Measurements from ENCODE around the gene RSPH10B2. TPM values are rescaled to one million over a fixed set of nuclear protein-coding genes. Genes with fewer than 3 reads are reported as not detected.
A peak's percentile ranks its signal among the peaks of the same experiment; 100 is the strongest.
"Not testable (repeated sequence)": the region's sequence is repeated elsewhere in the genome, so short reads cannot be mapped to it uniquely, and the experiment has no call there.

The RSPH10B2 gene
- total and polyA plus RNA-seq, 2 of the 13 experiments (the other 11 are each of a cell fraction or from before 2014, with no cell fraction given), result 0.31 TPM; not detected in 1

GRCh38 chr7:6837081-6837480 lies 83.2 kb downstream of the RSPH10B2 start:
- ATAC-seq; BruUV-seq (replicated peaks); H3K27ac ChIP-seq (ENCODE audit: extremely low read length, insufficient read depth, low read length); H3K4me3 ChIP-seq (replicated peaks in 1 of 3; ENCODE audit: insufficient read depth in 1 of 3, low read depth in 2 of 3, low read length in 3 of 3); H3K36me3 ChIP-seq (replicated peaks in 1 of 2; ENCODE audit: control insufficient read depth in 1 of 2, insufficient read depth in 2 of 2, low read length in 2 of 2); H3K9me3 ChIP-seq (ENCODE audit: low read length); DNase-seq (ENCODE audit: low spot score); H3K4me2 ChIP-seq (ENCODE audit: low read depth, low read length); H2AFZ ChIP-seq (ENCODE audit: low read length); H3K4me1 ChIP-seq (ENCODE audit: insufficient read depth, low read length); intact Hi-C loops (cut with micrococcal nuclease; ENCODE audit: unreplicated experiment); H4K20me1 ChIP-seq (ENCODE audit: insufficient read depth, low read length); CTCF ChIA-PET (ENCODE audit: low intra/inter-chr PET ratio, low total read pairs); H3K79me2 ChIP-seq (ENCODE audit: insufficient read depth, low read length); FAIRE-seq; POLR2A ChIA-PET; H3K27me3 ChIP-seq (ENCODE audit: control insufficient read depth in 1 of 2, insufficient read depth in 2 of 2, low read length in 2 of 2); H3K9ac ChIP-seq (ENCODE audit: insufficient read depth, low read depth, low read length); in situ Hi-C loops (cut with HindIII; ENCODE audit: extremely low pct_ligation_motif_present, low pct_unique_long_range_greater_than_20kb): not testable (repeated sequence)
- WGBS (ENCODE audit: low lambda C conversion rate), result 83% methylated on average over 10 of the region's 10 CpGs

- CTCF ChIA-PET (ENCODE audit: low intra/inter-chr PET ratio, low total read pairs); H3K4me3 ChIP-seq (replicated peaks in 1 of 3; ENCODE audit: insufficient read depth in 1 of 3, low read depth in 2 of 3, low read length in 3 of 3); in situ Hi-C loops (cut with HindIII; ENCODE audit: extremely low pct_ligation_motif_present, low pct_unique_long_range_greater_than_20kb); H3K27ac ChIP-seq (ENCODE audit: extremely low read length, insufficient read depth, low read length); intact Hi-C loops (cut with micrococcal nuclease; ENCODE audit: unreplicated experiment); H4K20me1 ChIP-seq (ENCODE audit: insufficient read depth, low read length); H3K9ac ChIP-seq (ENCODE audit: insufficient read depth, low read depth, low read length); FAIRE-seq; ATAC-seq; BruUV-seq (replicated peaks); H3K79me2 ChIP-seq (ENCODE audit: insufficient read depth, low read length); DNase-seq (ENCODE audit: low spot score); H3K9me3 ChIP-seq (ENCODE audit: low read length); H3K27me3 ChIP-seq (ENCODE audit: control insufficient read depth in 1 of 2, insufficient read depth in 2 of 2, low read length in 2 of 2); H2AFZ ChIP-seq (ENCODE audit: low read length); H3K4me2 ChIP-seq (ENCODE audit: low read depth, low read length); POLR2A ChIA-PET; H3K36me3 ChIP-seq (replicated peaks in 1 of 2; ENCODE audit: control insufficient read depth in 1 of 2, insufficient read depth in 2 of 2, low read length in 2 of 2): not testable (repeated sequence)
- 81% methylated on average over 14 of the region's 20 CpGs for WGBS (ENCODE audit: low lambda C conversion rate)
- peaks cover 36% of the 10 kb centered on the region for H3K4me1 ChIP-seq (ENCODE audit: insufficient read depth, low read length)
Measured at GRCh38 chr7:6842278-6842921, 88.5 kb downstream of the RSPH10B2 start.

- H3K4me3 ChIP-seq (replicated peaks in 1 of 3; ENCODE audit: insufficient read depth in 1 of 3, low read depth in 2 of 3, low read length in 3 of 3), result peak overlapping the region in 1 of 3 experiments; percentile 40; a peak in 2 of 6 replicates
- CTCF ChIA-PET (ENCODE audit: low intra/inter-chr PET ratio, low total read pairs); H4K20me1 ChIP-seq (ENCODE audit: insufficient read depth, low read length); intact Hi-C loops (cut with micrococcal nuclease; ENCODE audit: unreplicated experiment); ATAC-seq; FAIRE-seq; H3K79me2 ChIP-seq (ENCODE audit: insufficient read depth, low read length); POLR2A ChIA-PET; H2AFZ ChIP-seq (ENCODE audit: low read length); BruUV-seq (replicated peaks); H3K27ac ChIP-seq (ENCODE audit: extremely low read length, insufficient read depth, low read length); in situ Hi-C loops (cut with HindIII; ENCODE audit: extremely low pct_ligation_motif_present, low pct_unique_long_range_greater_than_20kb); H3K36me3 ChIP-seq (replicated peaks in 1 of 2; ENCODE audit: control insufficient read depth in 1 of 2, insufficient read depth in 2 of 2, low read length in 2 of 2); H3K9me3 ChIP-seq (ENCODE audit: low read length); H3K27me3 ChIP-seq (ENCODE audit: control insufficient read depth in 1 of 2, insufficient read depth in 2 of 2, low read length in 2 of 2); DNase-seq (ENCODE audit: low spot score): not testable (repeated sequence)
- TF ChIP-seq YEATS4 (CRISPR knock-in tag; IDR thresholded peaks at IDR 0.05; ENCODE audit: borderline replicate concordance), result peak; percentile 49; the same call in 1 of the 2 replicates
- TF ChIP-seq ZNF652 (CRISPR knock-in tag; IDR thresholded peaks at IDR 0.05; ENCODE audit: borderline replicate concordance, low read depth), result peak; percentile 96
- peak; percentile 1; the same call in 1 of the 2 replicates for TF ChIP-seq ZMYM4 (CRISPR knock-in tag; IDR thresholded peaks at IDR 0.05)
- WGBS (ENCODE audit: low lambda C conversion rate), result 23% methylated on average over 5 of the region's 5 CpGs
- H3K9ac ChIP-seq (ENCODE audit: insufficient read depth, low read depth, low read length), result peak overlapping the region; percentile 39
- peaks cover 36% of the 10 kb centered on the region for H3K4me1 ChIP-seq (ENCODE audit: insufficient read depth, low read length)
- H3K4me2 ChIP-seq (ENCODE audit: low read depth, low read length), result peak overlapping the region; percentile 72
Measured at GRCh38 chr7:6843092-6843491, 89.2 kb downstream of the RSPH10B2 start.

All from HepG2 (cell line).